Activated CD4-positive, alpha-beta T cell treated with anti-CD3 and anti-CD28 coated beads, Interleukin-2, amount 50 U/mL, for 1 hour (primary cell): Measurements from ENCODE around the gene SHISAL1.

ENCODE experiments used
- DNase-seq: peaks from one replicate; pipeline ENCODE4 v3.0.0-alpha.2; 2020

Gene SHISAL1

GRCh38 chr22:44298406-44299091 is 14.2 kb downstream of the SHISAL1 start:
- no peak for DNase-seq

GRCh38 chr22:44297470-44298061 is 15.2 kb downstream of the SHISAL1 start:
- DNase-seq, result no peak

GRCh38 chr22:44295406-44295805 is 17.3 kb downstream of the SHISAL1 start:
- DNase-seq, result no peak

GRCh38 chr22:44293876-44294275 is 18.9 kb downstream of the SHISAL1 start:
- no peak for DNase-seq

- no peak for DNase-seq
Observed at GRCh38 chr22:44293034-44293433, 19.7 kb downstream of the SHISAL1 start.

- no peak for DNase-seq
Observed at GRCh38 chr22:44292521-44292920, 20.2 kb downstream of the SHISAL1 start.

GRCh38 chr22:44291674-44292360 is 20.9 kb downstream of the SHISAL1 start:
- no peak for DNase-seq

- no peak for DNase-seq
Observed at GRCh38 chr22:44291265-44291664, 21.5 kb downstream of the SHISAL1 start.

GRCh38 chr22:44289414-44290171 is 23.2 kb downstream of the SHISAL1 start:
- DNase-seq, result no peak

GRCh38 chr22:44288913-44289312 is 23.8 kb downstream of the SHISAL1 start:
- no peak for DNase-seq

- no peak for DNase-seq
Observed at GRCh38 chr22:44287741-44288140, 25.0 kb downstream of the SHISAL1 start.

- no peak for DNase-seq
Observed at GRCh38 chr22:44287121-44287693, 25.5 kb downstream of the SHISAL1 start.

- DNase-seq, result no peak
Observed at GRCh38 chr22:44286646-44287045, 26.1 kb downstream of the SHISAL1 start.

GRCh38 chr22:44284711-44285110 is 28.0 kb downstream of the SHISAL1 start:
- no peak for DNase-seq

- DNase-seq, result no peak
Observed at GRCh38 chr22:44281768-44282637, 30.7 kb downstream of the SHISAL1 start.

GRCh38 chr22:44280665-44281188 is 32.0 kb downstream of the SHISAL1 start:
- DNase-seq, result no peak

- no peak for DNase-seq
Observed at GRCh38 chr22:44279069-44279360, 33.7 kb downstream of the SHISAL1 start.

- no peak for DNase-seq
Observed at GRCh38 chr22:44278243-44279068, 34.3 kb downstream of the SHISAL1 start.

- DNase-seq, result no peak
Observed at GRCh38 chr22:44277386-44278135, 35.2 kb downstream of the SHISAL1 start.

- no peak for DNase-seq
Observed at GRCh38 chr22:44276706-44277356, 35.9 kb downstream of the SHISAL1 start.
